Fibroblast of villous mesenchyme (primary cell): ENCODE measurements around the gene ZNF552. TPM values are rescaled to one million over a fixed set of nuclear protein-coding genes. Genes with fewer than 3 reads are reported as not detected.

Source experiments
- DNase-seq: peaks from one replicate; pipeline ENCODE4 v3.0.0-alpha.2; 2010; ENCODE audit warnings: low read depth
- H3K4me3 ChIP-seq: 2 replicates; pipeline ENCODE4 v1.5.1; 2011; ENCODE audit warnings: low read depth, mild to moderate bottlenecking, low read length
- CTCF ChIP-seq: IDR thresholded peaks from 2 replicates; pipeline ENCODE4 v1.5.1; 2012; ENCODE audit warnings: low read depth, mild to moderate bottlenecking, low read length; ENCODE audit not compliant: insufficient read depth
- total RNA-seq: library from RNA; depleted of rRNA; stranded (reverse); fragments of >200 nt; gene quantifications from 2 replicates; pipeline ENCODE4 v1.2.3, GENCODE V29; 2012

ZNF552 gene
- total RNA-seq, 1 donor = 12.1 TPM

- TF ChIP-seq CTCF = no peak
- DNase-seq = no peak
- H3K4me3 ChIP-seq = no peak overlapping the region
Measured at GRCh38 chr19:57788114-57788692, 26.5 kb downstream of the ZNF552 start.

DNA sequence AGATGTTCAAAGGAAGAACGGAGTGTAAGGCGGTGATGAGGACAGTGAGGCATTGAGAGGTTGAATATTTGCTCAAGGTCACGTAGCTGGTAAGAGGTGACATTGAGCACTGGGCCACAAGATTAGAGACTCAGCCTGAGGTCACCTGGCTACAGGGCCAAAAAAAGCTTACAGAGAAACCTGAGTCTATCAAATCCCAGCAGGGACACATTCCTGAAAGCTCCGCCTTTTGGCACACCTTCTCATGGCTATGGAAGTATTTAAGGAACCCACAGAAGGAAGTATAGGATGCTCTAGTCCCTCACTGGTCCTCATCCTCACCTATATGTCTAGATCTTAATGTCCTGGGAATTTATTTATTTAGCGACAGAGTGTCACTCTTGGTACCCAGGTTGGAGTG, 27.8 kb downstream of the ZNF552 start:
- no peak for TF ChIP-seq CTCF

GRCh38 chr19:57786286-57786685, 28.4 kb downstream of the ZNF552 start:
- H3K4me3 ChIP-seq = no peak overlapping the region
- no peak for DNase-seq
- no peak for TF ChIP-seq CTCF

More for the DNA sequence above, 27.8 kb downstream of the ZNF552 start:
- no peak for DNase-seq
- H3K4me3 ChIP-seq = no peak overlapping the region

GRCh38 chr19:57779220-57779845, 35.4 kb downstream of the ZNF552 start:
- H3K4me3 ChIP-seq = no peak overlapping the region
- DNase-seq = no peak
- no peak for TF ChIP-seq CTCF

DNA sequence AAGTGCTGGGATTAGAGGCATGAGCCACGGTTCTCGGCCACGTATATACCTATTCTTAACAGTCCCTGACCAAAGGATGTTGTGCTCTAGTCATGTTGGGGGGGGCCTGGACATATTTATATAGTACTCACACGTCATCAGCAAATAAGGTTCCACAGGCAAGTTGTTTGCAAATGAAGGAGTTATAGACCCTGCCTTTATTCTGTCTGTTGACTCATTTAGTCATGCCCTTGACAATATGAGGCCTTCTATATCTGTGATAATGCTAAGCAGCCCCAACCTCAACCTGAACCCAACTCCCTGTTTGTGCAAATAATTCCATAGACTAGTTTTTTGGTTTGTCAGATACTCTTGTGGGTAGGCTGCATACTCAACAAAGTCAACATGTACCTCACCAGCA, 36.4 kb downstream of the ZNF552 start:
- DNase-seq = no peak
- no peak overlapping the region for H3K4me3 ChIP-seq
- no peak for TF ChIP-seq CTCF

- H3K4me3 ChIP-seq = no peak overlapping the region
- DNase-seq = no peak
- no peak for TF ChIP-seq CTCF
Measured at GRCh38 chr19:57776764-57777296, 37.9 kb downstream of the ZNF552 start.

DNA sequence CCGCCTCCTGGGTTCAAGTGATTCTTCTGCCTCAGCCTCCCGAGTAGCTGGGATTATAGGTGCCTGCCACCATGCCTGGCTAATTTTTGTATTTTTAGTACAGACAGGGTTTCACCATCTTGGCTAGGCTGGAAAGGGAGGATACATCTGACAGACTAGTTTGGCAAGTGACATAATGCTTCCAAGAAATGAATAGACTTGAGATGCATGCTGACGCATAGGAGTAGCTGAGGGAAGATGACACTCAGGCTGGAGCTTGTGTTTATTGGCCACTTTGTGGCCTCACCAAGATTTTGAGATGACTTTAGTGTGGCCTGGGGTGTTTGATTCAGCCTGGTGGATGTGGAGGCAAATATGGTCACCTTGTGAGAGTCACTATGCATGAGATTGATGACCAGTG, 41.2 kb downstream of the ZNF552 start:
- H3K4me3 ChIP-seq = no peak overlapping the region
- no peak for TF ChIP-seq CTCF
- no peak for DNase-seq
